A549 (cell line): ENCODE measurements around the gene PYGB.

Experiments
- BHLHE40 ChIP-seq: IDR thresholded peaks from 2 replicates; pipeline ENCODE4 v1.6.1; 2012; ENCODE audit warnings: low read depth, low read length, inconsistent platforms
- CHD2 ChIP-seq: fragments of 150-350 bp; IDR thresholded peaks from 2 replicates; pipeline ENCODE4 v1.6.1; 2014; ENCODE audit warnings: low read length; ENCODE audit not compliant: partially characterized antibody
- HDAC2 ChIP-seq: fragments of 200-600 bp; sonication (generic); IDR thresholded peaks from 2 replicates; pipeline ENCODE4 v1.6.1; 2016
- HOXA7 ChIP-seq: fragments of 250-450 bp; sonication (Bioruptor Pico); IDR thresholded peaks from 2 replicates; pipeline ENCODE4 v1.5.0; 2020; ENCODE audit warnings: mild to moderate bottlenecking, moderate library complexity
- HOXB13 ChIP-seq: fragments of 250-450 bp; sonication (Bioruptor Pico); IDR thresholded peaks from 2 replicates; pipeline ENCODE4 v1.5.0; 2020; ENCODE audit warnings: low read depth, mild to moderate bottlenecking, moderate library complexity
- PHF8 ChIP-seq: fragments of 200-600 bp; sonication (generic); IDR thresholded peaks from 2 replicates; pipeline ENCODE4 v1.6.1; 2016; ENCODE audit warnings: low read depth, mild to moderate bottlenecking, antibody characterized with exemption, moderate library complexity, borderline replicate concordance
- POLR2A ChIP-seq: IDR thresholded peaks from 2 replicates; pipeline ENCODE4 v1.6.1; 2012; ENCODE audit warnings: mild to moderate bottlenecking, low read length
- RFX5 ChIP-seq: fragments of 450-650 bp; IDR thresholded peaks from 2 replicates; pipeline ENCODE4 v1.7.1; 2014; ENCODE audit warnings: antibody characterized with exemption, mild to moderate bottlenecking, moderate library complexity
- TF ChIP-seq, protein P1 (sequence below): fragments of >200 bp; sonication (Bioruptor Twin); formaldehyde crosslinking; IDR thresholded peaks from 3 replicates; pipeline ENCODE4 v1.5.1; 2016

DNA sequence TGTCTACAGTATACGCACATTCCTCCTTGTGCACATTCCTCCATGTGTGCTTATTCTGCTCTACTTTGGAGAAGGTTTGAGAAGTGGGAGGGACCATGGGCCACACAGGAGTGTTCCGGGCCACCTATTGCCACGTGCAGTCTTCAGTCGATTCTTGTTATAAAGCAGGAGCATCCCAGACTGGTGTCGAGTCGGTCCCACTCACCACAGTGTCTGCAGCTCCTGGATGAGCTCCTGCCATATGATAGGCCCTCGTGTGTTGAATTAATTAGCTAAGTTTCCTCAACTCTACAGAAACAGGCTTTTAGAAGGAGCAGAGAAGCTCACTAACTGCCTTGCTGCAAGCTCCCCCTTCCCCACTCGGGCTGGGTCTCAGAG, 29.8 kb upstream of the PYGB start:
- TF ChIP-seq HOXB13: no peak
- TF ChIP-seq, protein P1, sequence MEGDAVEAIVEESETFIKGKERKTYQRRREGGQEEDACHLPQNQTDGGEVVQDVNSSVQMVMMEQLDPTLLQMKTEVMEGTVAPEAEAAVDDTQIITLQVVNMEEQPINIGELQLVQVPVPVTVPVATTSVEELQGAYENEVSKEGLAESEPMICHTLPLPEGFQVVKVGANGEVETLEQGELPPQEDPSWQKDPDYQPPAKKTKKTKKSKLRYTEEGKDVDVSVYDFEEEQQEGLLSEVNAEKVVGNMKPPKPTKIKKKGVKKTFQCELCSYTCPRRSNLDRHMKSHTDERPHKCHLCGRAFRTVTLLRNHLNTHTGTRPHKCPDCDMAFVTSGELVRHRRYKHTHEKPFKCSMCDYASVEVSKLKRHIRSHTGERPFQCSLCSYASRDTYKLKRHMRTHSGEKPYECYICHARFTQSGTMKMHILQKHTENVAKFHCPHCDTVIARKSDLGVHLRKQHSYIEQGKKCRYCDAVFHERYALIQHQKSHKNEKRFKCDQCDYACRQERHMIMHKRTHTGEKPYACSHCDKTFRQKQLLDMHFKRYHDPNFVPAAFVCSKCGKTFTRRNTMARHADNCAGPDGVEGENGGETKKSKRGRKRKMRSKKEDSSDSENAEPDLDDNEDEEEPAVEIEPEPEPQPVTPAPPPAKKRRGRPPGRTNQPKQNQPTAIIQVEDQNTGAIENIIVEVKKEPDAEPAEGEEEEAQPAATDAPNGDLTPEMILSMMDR: no peak
- no peak for TF ChIP-seq POLR2A
- TF ChIP-seq RFX5: no peak
- TF ChIP-seq HOXA7 (CRISPR knock-in tag): no peak
- no peak for TF ChIP-seq HDAC2
- TF ChIP-seq BHLHE40: no peak
- TF ChIP-seq CHD2: no peak
- TF ChIP-seq PHF8: no peak
